GM12878 (cell line): Measurements from ENCODE around the gene CLECL1. TPM values are rescaled to one million over a fixed set of nuclear protein-coding genes. Genes with fewer than 3 reads are reported as not detected.

ENCODE experiments used
- ATAC-seq: fragments of 200-7000 bp; cut with Tn5 transposase; 3 replicates; pipeline ENCODE4 v1.9.1; 2020; ENCODE audit warnings: mild to moderate bottlenecking, moderate library complexity
- BruUV-seq: library from RNA; stranded (reverse); fragments of 400-500 nt; replicated peaks from 2 replicates; lab custom pipeline; 2021; lab: Mats Ljungman, UMichigan
- CTCF ChIA-PET: fragments of 300-600 bp; sonication (Branson Sonifier 250); formaldehyde crosslinking; extraction: SDS; loops from one replicate; lab custom pipeline; 2021; ENCODE audit warnings: inconsistent platforms; lab: Yijun Ruan, JAX
- POLR2A ChIA-PET: fragments of 350-600 bp; formaldehyde crosslinking; extraction: SDS; loops from one replicate; lab custom pipeline; 2021; ENCODE audit warnings: inconsistent platforms; lab: Charles Lee
- RAD21 ChIA-PET: fragments of 300-600 bp; sonication (Branson Sonifier 250); formaldehyde crosslinking; loops from one replicate; lab custom pipeline; 2023; ENCODE audit warnings: antibody characterized with exemption; ENCODE audit not compliant: unreplicated experiment; lab: Charles Lee
- SMC1A ChIA-PET: fragments of 300-600 bp; sonication (Branson Sonifier 250); formaldehyde crosslinking; loops from one replicate; lab custom pipeline; 2023; ENCODE audit not compliant: unreplicated experiment, uncharacterized antibody; lab: Charles Lee
- DNase-seq: peaks from one replicate; pipeline ENCODE4 v3.0.0-alpha.2; 2011; ENCODE audit warnings: low read depth, low spot score
- FAIRE-seq: peaks from 3 replicates; lab custom pipeline; 2011; peaks lifted over from hg19 to GRCh38; lab: Jason Lieb, UNC
- H2AFZ ChIP-seq: 2 replicates; pipeline ENCODE4 v1.6.0; 2011; ENCODE audit warnings: low read depth, low read length, control low read depth; ENCODE audit not compliant: control insufficient read depth
- H3K27ac ChIP-seq: 2 replicates; pipeline ENCODE4 v1.5.1; 2011; ENCODE audit warnings: control low read depth; ENCODE audit not compliant: control insufficient read depth, insufficient read depth
- H3K27me3 ChIP-seq, 2 experiments: replicated peaks in 1 of 2; 2 replicates each; pipeline versions ENCODE4 v1.6.0 to v1.6.1; 2011; ENCODE audit warnings: low read length in 1 of 2; ENCODE audit not compliant: control insufficient read depth in 2 of 2, insufficient read depth in 2 of 2
- H3K36me3 ChIP-seq, 2 experiments: 2 replicates each; pipeline ENCODE4 v1.5.1; 2011; ENCODE audit warnings: low read length in 1 of 2; ENCODE audit not compliant: control insufficient read depth in 2 of 2, insufficient read depth in 2 of 2
- H3K4me1 ChIP-seq: 2 replicates; pipeline ENCODE4 v1.6.1; 2011; ENCODE audit warnings: mild to moderate bottlenecking, low read length, moderate library complexity, mixed read lengths; ENCODE audit not compliant: control insufficient read depth, insufficient read depth
- H3K4me2 ChIP-seq: 2 replicates; pipeline ENCODE4 v1.6.0; 2011; ENCODE audit warnings: control low read depth; ENCODE audit not compliant: control insufficient read depth, insufficient read depth
- H3K4me3 ChIP-seq: fragments of 200-600 bp; sonication (generic); 2 replicates; pipeline ENCODE4 v1.5.1; 2016
- H3K79me2 ChIP-seq: 2 replicates; pipeline ENCODE4 v1.6.0; 2011; ENCODE audit warnings: low read length; ENCODE audit not compliant: control insufficient read depth, insufficient read depth
- H3K9ac ChIP-seq: 2 replicates; pipeline ENCODE4 v1.8.0; 2011; ENCODE audit warnings: low read length, control low read depth, mixed read lengths; ENCODE audit not compliant: control insufficient read depth, insufficient read depth
- H3K9me3 ChIP-seq: replicated peaks from 3 replicates; pipeline ENCODE4 v1.5.1; 2011; ENCODE audit warnings: mild to moderate bottlenecking, low read length; ENCODE audit not compliant: control insufficient read depth, insufficient read depth
- H4K20me1 ChIP-seq: 2 replicates; pipeline ENCODE4 v1.6.0; 2011; ENCODE audit not compliant: control insufficient read depth, insufficient read depth
- BMI1 ChIP-seq: fragments of 450-650 bp; IDR thresholded peaks from 2 replicates; pipeline ENCODE4 v1.6.1; 2016; ENCODE audit warnings: mild to moderate bottlenecking, moderate library complexity, borderline replicate concordance
- CREB1 ChIP-seq: IDR thresholded peaks from 2 replicates; pipeline ENCODE4 v1.6.1; 2012; ENCODE audit warnings: low read depth, mild to moderate bottlenecking, inconsistent platforms
- IKZF2 ChIP-seq, 2 experiments: fragments of 450-650 bp; IDR thresholded peaks; 2 replicates each; pipeline ENCODE4 v1.6.1; 2017; ENCODE audit warnings: mild to moderate bottlenecking in 2 of 2, moderate library complexity in 2 of 2
- MAX ChIP-seq: IDR thresholded peaks from 2 replicates; pipeline ENCODE4 v1.6.1; 2012; ENCODE audit warnings: low read depth, low read length, improper control_type of control experiment
- MXI1 ChIP-seq: fragments of 150-350 bp; IDR thresholded peaks from 2 replicates; pipeline ENCODE4 v1.6.1; 2011; ENCODE audit warnings: low read depth, mild to moderate bottlenecking, inconsistent platforms, low read length, improper control_type of control experiment
- MYB ChIP-seq: fragments of 150-350 bp; IDR thresholded peaks from 2 replicates; pipeline ENCODE4 v1.6.1; 2014; ENCODE audit warnings: mild to moderate bottlenecking, low read depth, low read length, borderline replicate concordance
- PAX8 ChIP-seq: fragments of 450-650 bp; IDR thresholded peaks from 2 replicates; pipeline ENCODE4 v1.6.1; 2017; ENCODE audit warnings: mild to moderate bottlenecking, moderate library complexity
- POU2F2 ChIP-seq: IDR thresholded peaks from 3 replicates; pipeline ENCODE4 v1.6.1; 2011; ENCODE audit warnings: low read depth, mild to moderate bottlenecking, low read length, borderline replicate concordance
- RAD21 ChIP-seq: IDR thresholded peaks from 2 replicates; pipeline ENCODE4 v1.6.1; 2011; ENCODE audit warnings: mild to moderate bottlenecking, low read depth, low read length, moderate library complexity; ENCODE audit not compliant: insufficient read depth
- SPI1 ChIP-seq: IDR thresholded peaks from 2 replicates; pipeline ENCODE4 v1.6.1; 2011; ENCODE audit warnings: low read depth, mild to moderate bottlenecking, low read length, moderate library complexity, borderline replicate concordance; ENCODE audit not compliant: insufficient read depth
- TAF1 ChIP-seq: IDR thresholded peaks from 2 replicates; pipeline ENCODE4 v1.6.1; 2011; ENCODE audit warnings: mild to moderate bottlenecking, low read depth, low read length, borderline replicate concordance
- WGBS: methylation state at CpG from one replicate; pipeline ENCODE4 v1.1.6; 2016; ENCODE audit warnings: low lambda C conversion rate; ENCODE audit not compliant: insufficient replicate concordance, insufficient coverage; ENCODE audit errors: missing lambda C conversion rate; 5-methylcytosine and 5-hydroxymethylcytosine counted together
- in situ Hi-C: fragments of 300-500 bp; cut with MboI; formaldehyde crosslinking; loops from 9 replicates; pipeline ENCODE4 v1.14.3; 2018; ENCODE audit warnings: mixed read lengths
- intact Hi-C: fragments of 100-400 bp; cut with micrococcal nuclease; formaldehyde crosslinking; loops from one replicate; pipeline ENCODE4 v1.14.2; 2022; ENCODE audit not compliant: unreplicated experiment
- polyA plus RNA-seq, 11 experiments: library from polyadenylated mRNA; depleted of rRNA in 4 of 11; unstranded in 6 of 11; stranded (reverse) in 5 of 11; fragments of >200 nt; fragmentation: Nextera tagmentation in 4 of 11; fragmentation: Illumina TruSeq in 1 of 11; extraction: Ambion mirVana in 4 of 11; extraction: Trizol in 1 of 11; gene quantifications; 1 replicate in 1 of 11; 2 replicates in 10 of 11; pipeline versions ENCODE4 v1.2.1 to v1.2.3, GENCODE V29; 2011 to 2016; ENCODE audit warnings: inconsistent platforms in 2 of 11, missing spikeins in 2 of 11, low read depth in 1 of 11
- total RNA-seq, 4 experiments: library from RNA; depleted of rRNA in 3 of 4; stranded (reverse); fragments of >200 nt in 3 of 4; fragmentation: Illumina TruSeq in 1 of 4; extraction: Trizol in 1 of 4; gene quantifications; 2 replicates each; pipeline versions ENCODE4 v1.2.1 to v1.2.3, GENCODE V29; 2013 to 2021
- TF ChIP-seq, protein P1 (sequence below): fragments of 450-650 bp; IDR thresholded peaks from 2 replicates; pipeline ENCODE4 v1.6.1; 2016; ENCODE audit warnings: mild to moderate bottlenecking, moderate library complexity, borderline replicate concordance

Gene CLECL1
- total and polyA plus RNA-seq, 10 of the 15 experiments (the other 5 are each of a cell fraction or from before 2014, with no cell fraction given): 4.6 to 56.5 (median 46.4) TPM

DNA sequence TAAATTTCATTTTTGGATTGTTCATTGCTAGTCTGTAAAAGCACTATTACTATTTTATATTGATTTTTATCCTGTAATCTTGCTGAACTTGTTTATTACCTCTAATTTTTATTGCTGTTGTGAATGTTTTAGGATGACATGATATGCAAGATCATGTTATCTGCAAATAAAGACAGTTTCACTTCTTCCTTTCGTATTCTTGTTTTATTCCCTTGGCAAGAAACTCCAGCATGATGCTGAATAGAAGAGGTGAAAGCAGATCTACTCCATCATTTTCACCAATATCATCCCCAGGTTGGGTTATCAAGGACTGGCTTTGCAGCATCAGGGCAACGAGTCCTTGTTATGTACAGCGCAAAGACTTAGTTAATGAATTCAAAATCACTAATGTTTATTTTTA, 2.7 kb upstream of the CLECL1 start:
- ChIA-PET SMC1A (interaction anchor here (1.1 kb wide), 1 partner anchor 66 kb away, joined by 3 read pairs; the partner anchor contains the start of gene CLEC2D), RAD21 (no interaction called here), POLR2A (no interaction called here), CTCF (interaction anchor here (1.6 kb wide), 1 partner anchor 7 kb away, joined by 5 read pairs; no protein-coding TSS in a partner anchor)
- no peak overlapping the region for H3K4me3 ChIP-seq
- H3K4me1 ChIP-seq: peaks cover 15% of the 10 kb centered on the region
- in situ Hi-C loops: no loop called here
- H3K9ac ChIP-seq: no peak overlapping the region
- H3K27me3 ChIP-seq: no peaks in the 10 kb centered on the region
- no peak overlapping the region for H2AFZ ChIP-seq
- no TSS peak for BruUV-seq
- H3K36me3 ChIP-seq: no peaks in the 10 kb centered on the region
- H3K9me3 ChIP-seq: no peaks in the 10 kb centered on the region
- intact Hi-C loops: no loop called here
- DNase-seq (no peak), FAIRE-seq (no peak), ATAC-seq (no peak)
- TF ChIP-seq MYB: no peak
- TF ChIP-seq MXI1: no peak
- no peak for TF ChIP-seq PAX8
- peak; percentile 62; the same call in 1 of the 2 replicates for TF ChIP-seq SPI1
- 70% methylated on average over 3 of the region's 3 CpGs for WGBS
- H3K4me2 ChIP-seq: no peak overlapping the region
- no peaks in the 10 kb centered on the region for H4K20me1 ChIP-seq
- H3K79me2 ChIP-seq: peaks cover 30% of the 10 kb centered on the region
- H3K27ac ChIP-seq: no peak overlapping the region

DNA sequence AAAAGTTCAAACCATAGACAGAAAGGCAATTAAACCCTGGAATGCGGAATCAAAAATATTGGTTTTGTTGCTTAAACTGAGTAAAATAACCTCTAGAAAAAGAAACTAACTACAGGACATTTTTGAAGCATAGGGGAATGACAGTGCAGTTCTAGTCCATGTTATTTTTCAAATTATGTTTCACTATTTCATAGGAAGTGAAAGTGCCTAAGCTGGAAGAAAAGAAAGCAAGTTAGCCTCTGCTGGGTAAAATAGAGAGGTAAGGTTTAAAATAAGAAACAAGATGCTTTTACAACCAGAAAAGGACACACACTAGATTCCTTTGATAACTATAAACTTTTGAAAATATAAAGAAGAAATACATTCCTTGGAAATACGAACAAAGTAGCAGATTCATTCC, 1.1 kb downstream of the CLECL1 start:
- Histone ChIP-seq H2AFZ (no peak overlapping the region), H3K4me1 (peaks cover 7% of the 10 kb centered on the region; the same call in 1 of the 2 replicates), H3K9me3 (no peaks in the 10 kb centered on the region), H4K20me1 (no peaks in the 10 kb centered on the region), H3K79me2 (peaks cover 68% of the 10 kb centered on the region), H3K4me3 (peak overlapping the region; percentile 80), H3K9ac (peak overlapping the region; percentile 82), H3K27me3 (no peaks in the 10 kb centered on the region), H3K36me3 (no peaks in the 10 kb centered on the region), H3K27ac (peak overlapping the region; percentile 84), H3K4me2 (peak overlapping the region; percentile 49)
- intact Hi-C loops (no loop called here), in situ Hi-C loops (loop anchor here (5.0 kb wide), 1 partner anchor 84 kb away; no protein-coding TSS in a partner anchor)
- ChIA-PET CTCF (interaction anchor here (1.0 to 2.8 kb wide), 3 partner anchors 11 to 44 kb away, joined by 3 to 25 read pairs (median 4); no protein-coding TSS in a partner anchor), POLR2A (no interaction called here), RAD21 (interaction anchor here (1.0 to 2.8 kb wide), 3 partner anchors 10 to 93 kb away, joined by 3 to 16 read pairs (median 4); no protein-coding TSS in a partner anchor), SMC1A (interaction anchor here (1.5 kb wide), 1 partner anchor 11 kb away, joined by 5 read pairs; no protein-coding TSS in a partner anchor)
- ATAC-seq (peak; percentile 73), FAIRE-seq (peak; percentile 62), DNase-seq (no peak)
- no TSS peak for BruUV-seq
- WGBS: 14% methylated on average over 2 of the region's 2 CpGs
- peak; percentile 56; the same call in 1 of the 2 replicates for TF ChIP-seq SPI1
- TF ChIP-seq MAX: no peak
- TF ChIP-seq CREB1: 0 out of 2 replicates have a peak, but pooled peaks have one; percentile 11
- TF ChIP-seq BMI1: 0 out of 2 replicates have a peak, but pooled peaks have one; percentile 20
- TF ChIP-seq IKZF2 (IDR thresholded peaks at IDR 0.05): peak in 1 of 2 experiments; percentile 51; a peak in 2 of 4 replicates
- 0 out of 2 replicates have a peak, but pooled peaks have one; percentile 12 for TF ChIP-seq RAD21
- peak; percentile 42; the same call in 1 of the 2 replicates for TF ChIP-seq TAF1
- TF ChIP-seq, protein P1, sequence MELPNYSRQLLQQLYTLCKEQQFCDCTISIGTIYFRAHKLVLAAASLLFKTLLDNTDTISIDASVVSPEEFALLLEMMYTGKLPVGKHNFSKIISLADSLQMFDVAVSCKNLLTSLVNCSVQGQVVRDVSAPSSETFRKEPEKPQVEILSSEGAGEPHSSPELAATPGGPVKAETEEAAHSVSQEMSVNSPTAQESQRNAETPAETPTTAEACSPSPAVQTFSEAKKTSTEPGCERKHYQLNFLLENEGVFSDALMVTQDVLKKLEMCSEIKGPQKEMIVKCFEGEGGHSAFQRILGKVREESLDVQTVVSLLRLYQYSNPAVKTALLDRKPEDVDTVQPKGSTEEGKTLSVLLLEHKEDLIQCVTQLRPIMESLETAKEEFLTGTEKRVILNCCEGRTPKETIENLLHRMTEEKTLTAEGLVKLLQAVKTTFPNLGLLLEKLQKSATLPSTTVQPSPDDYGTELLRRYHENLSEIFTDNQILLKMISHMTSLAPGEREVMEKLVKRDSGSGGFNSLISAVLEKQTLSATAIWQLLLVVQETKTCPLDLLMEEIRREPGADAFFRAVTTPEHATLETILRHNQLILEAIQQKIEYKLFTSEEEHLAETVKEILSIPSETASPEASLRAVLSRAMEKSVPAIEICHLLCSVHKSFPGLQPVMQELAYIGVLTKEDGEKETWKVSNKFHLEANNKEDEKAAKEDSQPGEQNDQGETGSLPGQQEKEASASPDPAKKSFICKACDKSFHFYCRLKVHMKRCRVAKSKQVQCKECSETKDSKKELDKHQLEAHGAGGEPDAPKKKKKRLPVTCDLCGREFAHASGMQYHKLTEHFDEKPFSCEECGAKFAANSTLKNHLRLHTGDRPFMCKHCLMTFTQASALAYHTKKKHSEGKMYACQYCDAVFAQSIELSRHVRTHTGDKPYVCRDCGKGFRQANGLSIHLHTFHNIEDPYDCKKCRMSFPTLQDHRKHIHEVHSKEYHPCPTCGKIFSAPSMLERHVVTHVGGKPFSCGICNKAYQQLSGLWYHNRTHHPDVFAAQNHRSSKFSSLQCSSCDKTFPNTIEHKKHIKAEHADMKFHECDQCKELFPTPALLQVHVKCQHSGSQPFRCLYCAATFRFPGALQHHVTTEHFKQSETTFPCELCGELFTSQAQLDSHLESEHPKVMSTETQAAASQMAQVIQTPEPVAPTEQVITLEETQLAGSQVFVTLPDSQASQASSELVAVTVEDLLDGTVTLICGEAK: no peak
- TF ChIP-seq POU2F2: no peak
